COLO829 (cell line): ENCODE results near the gene TSPAN14.

ENCODE experiments used
- DNase-seq: peaks from one replicate; pipeline ENCODE4 v3.0.0; 2012; ENCODE audit warnings: low spot score

The TSPAN14 gene

DNA sequence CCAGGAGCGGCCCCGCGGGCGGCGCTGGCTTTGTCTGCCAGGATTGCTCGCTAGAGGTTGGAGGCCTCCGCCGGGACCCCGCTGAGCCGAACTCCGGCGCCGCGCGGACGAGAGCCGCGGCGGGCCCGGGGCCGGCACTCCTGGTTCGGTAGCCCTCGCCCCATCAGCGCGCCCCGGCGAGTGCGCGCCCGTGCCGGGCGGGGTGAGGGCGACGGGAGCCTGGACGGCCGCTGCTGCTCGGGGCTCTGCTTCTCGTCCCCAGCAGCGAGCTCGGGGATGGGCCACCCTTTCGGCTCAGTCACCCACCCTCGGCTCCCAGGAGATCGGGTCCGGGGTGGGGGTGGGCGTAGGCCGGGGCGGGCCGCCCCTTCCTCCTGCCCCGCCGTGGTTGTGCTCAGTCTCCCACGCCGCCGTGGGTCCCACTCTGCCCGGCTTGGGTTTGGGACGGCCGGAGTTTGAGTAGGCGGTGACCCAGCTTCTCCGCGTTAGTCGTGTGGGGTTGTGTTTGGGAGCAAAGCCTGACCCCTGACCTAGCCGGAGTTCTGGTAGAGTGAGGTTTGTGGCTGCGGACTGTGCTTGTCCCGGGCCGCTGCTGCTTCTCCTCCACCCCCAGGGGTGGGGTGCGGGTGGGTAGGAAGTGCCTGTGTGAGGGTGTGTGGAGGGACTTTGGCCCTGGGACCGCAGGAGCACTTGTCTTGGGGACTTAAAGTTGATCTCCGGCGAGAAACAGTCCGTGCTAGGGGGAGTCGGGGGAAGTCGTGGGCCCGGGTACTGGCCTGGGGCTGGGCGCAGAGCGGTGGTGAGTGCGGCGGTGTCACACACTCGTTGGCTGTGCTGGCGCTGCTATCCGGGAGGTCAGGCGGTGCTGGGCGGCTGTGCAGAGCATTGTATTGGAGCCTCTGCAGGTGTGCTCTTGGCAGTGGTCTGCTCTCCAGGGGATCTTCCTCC is 677 bp downstream of the TSPAN14 start:
- no peak for DNase-seq

DNA sequence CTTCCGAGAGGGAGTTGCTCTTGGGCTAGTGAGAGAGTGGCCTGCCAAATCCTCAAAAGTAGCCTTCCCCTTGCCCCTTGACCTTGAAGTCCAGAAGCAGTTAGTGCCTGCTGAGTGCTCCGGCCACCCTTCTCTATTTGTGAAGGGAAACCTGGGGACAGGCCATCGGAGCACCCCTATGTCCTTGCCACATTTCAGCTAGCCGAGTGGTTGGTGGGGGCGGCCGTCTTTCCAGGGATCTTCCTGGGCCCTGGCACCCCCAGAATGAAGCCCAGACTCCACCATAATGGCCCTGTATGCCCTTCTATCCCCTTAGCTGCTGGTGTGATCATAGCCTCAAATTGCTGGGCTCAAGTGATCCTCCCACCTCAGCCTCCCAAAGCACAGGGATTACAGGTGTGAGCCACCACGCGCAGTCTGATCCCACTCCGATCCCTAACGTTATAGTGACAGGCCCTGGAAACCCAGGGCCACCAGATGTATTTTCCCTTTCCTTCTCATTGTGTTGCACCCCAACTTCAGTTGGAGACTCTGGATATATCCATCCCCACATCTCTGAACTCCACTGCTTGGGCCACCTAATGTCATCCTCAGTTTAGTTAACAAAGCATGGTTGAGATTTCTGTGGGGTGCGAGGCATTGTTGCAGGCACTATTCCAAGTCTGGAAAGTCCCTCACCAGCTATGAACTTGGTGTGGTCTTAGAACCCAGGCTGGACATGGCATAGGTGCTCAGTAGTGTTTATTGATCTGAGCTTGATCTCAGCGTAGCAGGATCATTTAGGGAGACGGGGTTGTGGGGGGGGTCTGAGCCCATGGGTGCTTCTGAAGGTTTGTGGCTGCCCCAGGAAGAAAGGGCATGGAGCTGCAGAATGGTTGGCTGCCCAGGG is 1.6 kb downstream of the TSPAN14 start:
- no peak for DNase-seq

DNA sequence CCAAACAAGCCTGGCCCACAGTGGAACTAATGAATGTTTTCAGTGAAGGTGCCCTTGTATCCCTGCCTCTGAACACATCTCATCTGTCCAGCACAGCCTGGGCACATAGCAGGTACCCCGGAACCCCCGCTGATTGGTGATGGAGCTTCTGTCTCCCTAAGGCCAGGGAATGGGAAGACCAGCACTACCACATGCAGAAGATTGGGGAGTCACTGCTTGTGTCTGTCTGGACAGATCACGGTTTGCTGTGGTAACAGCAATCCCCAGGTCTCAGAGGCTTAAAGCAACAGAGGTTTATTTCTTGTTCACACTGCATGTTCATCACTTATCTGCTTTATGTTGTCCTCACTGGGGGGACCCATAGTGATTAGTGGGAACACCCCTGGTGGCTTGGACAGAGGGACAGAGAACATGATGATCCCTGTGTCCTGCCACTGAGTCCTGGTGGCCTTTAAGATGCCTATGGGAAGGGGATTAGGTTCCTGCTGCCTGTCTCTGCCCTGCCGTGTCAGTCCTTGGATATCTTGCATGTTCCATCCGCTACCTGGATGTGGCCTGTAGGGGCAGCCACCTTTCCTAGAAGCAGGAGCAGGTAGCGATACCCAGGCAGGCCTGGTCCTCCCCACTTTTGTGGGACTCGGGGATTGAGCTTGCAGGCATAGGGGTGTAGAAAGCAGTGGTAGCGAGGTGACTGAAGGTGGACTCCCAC is 3.6 kb downstream of the TSPAN14 start:
- DNase-seq: no peak

DNA sequence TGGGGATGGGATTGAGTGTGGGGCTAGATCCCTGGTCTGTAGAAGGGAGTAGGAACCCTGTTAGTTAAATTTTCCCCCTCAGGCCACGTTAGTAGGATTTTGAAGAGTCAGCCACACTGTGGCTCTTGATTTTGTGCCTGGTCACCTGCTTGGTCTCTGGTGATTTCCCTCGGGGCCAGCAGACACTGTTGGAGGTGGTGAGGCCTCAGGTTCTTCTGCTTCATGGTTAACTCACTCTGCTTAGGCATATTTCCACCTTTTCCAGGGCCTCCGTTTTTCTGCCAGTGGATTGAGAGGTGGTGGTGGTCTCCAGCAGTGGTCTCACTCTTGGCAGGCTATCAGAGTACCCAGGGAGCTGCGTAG is 4.1 kb downstream of the TSPAN14 start:
- DNase-seq: no peak

DNA sequence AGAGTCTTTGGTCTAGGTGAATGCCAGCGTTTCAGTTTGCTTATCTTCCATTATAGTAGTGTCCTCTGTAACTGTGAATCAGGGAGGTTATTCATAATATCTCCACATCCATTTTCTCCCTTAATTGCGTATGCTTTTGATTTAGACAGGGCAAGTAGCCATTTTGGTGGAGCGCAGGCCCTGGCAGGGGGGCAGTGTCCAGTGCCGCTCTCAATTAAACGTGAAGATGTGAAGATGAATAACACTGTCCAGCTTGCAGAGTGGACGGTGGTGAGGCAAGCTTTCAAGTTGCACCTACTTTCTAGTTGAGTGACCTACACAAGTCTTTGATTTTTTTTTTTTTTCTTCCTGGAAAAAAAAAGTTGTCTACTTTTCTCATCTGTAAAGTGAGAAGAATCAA is 4.5 kb downstream of the TSPAN14 start:
- no peak for DNase-seq

DNA sequence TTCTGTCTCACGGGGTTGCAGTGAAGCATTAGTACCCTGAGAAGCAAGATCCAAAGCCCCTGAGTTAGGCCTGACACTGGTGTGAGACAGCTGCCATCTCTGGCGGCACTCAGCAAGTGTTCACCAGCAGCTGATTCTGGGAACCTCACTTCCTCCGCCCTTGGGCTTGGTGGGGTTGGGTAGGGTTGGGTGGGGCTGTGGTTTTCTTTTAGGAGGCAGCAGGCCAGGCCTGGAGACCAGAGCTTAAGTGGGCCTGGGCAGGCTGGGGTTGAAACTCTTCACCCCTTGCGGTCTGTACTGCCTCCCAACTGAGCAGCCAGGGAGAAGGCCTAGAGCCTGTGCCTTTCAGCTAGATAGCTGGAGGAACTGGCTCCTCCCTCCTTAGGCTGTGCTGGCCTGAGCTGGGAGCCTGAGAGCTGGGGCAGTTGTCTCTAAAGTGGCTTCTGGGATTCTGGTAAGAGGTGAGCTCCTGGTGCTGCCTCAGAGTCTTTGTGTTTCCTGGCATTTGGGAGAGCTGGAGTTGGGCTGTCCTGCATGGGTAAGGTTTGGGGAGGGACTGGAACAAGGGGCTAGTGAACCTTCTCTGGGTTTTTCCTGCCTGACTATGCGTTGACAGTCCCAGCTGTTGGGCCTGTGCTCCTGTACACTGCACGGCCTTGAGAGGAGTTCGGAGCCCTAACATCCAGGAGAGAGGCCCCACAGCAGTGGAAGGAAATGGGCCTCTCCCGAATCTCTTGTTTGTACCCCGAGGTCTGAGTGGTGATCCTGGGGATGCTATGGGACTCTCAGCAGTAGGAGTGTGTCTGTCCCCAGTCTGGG is 5.1 kb downstream of the TSPAN14 start:
- DNase-seq: no peak

DNA sequence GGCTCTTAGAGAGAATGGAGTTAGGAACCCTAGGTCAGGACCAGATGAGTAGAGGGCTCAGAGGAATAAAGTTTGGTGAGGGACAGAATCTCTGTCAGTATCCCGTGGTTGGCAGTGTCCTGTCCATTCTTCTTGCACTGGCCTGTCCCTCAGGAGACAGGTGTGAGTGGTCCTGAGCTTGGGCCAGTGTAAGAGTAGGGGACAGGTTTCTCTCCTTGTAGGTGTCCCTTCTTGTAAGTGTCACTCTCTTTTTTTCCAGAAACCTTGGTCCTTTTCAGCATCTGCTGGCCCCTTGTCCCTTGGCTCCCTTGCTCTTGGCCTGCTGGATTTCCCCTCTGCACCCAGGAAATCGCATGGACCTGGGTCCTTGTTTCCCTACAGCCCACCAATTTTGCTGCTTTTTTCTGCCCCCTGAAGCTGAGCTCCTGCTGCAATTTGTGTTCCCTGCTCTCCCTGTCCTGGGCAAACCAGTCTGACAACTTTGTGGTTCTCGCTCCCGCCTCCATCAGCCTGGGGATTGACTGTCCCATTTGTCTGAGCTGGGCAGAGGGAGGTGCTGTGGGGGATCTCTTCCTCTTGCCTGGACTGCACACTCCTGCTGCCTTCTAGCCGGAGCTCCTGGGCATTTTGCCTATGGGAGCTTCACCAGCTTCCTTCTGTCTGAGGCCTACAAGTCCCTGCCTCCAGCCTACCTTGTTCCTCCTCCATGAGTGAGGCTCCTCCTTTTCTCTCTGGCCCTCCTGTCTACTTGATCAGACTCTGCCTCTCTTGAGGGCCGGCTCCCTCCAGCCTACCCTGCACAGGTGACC is 6.5 kb downstream of the TSPAN14 start:
- peak; percentile 35 for DNase-seq

DNA sequence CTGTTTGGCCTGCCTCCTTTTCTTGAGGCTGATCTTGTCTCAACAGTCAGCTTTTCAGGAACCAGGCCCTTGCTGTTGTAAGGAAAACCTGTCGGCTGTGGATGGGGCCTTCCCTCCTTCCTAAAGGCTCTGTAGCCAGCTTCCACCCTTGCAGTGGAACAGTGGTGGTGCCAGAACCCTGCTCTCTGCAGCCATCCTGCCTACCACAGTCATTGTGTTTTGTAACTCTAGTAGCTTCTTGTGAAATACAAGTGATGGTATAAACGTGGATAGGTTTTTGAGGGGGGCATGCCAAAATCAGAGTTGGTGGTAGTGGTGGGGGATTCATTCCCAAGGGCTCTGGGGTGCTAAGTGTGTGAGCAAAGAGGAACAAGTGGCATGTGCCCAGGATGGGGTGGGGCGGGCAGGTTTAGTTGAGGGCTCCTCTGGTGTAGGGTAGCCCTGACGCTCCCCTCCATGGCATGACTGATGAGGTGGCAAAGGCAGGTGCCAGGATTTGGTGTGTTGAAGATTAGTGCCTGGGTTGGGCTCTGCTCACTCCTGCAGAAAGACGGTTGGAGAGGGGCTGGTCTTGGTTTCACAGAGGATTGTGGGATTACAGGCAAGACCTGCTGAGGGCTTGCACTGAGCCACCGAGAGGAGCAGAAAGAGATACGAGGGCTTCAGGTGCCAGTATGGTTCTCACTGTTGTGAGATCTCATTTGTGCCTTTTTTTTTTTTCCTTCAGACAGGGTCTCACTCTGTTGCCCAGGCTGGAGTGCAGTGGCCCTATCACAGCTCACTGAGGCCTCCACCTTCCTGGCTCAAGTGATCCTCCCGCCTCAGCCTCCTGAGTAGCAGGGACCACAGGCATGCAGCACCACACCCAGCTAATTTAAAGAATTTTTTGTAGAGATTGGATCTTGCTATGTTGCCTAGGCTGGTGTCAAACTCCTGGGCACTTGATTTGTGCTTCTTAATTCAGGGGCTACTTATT is 7.4 kb downstream of the TSPAN14 start:
- no peak for DNase-seq

DNA sequence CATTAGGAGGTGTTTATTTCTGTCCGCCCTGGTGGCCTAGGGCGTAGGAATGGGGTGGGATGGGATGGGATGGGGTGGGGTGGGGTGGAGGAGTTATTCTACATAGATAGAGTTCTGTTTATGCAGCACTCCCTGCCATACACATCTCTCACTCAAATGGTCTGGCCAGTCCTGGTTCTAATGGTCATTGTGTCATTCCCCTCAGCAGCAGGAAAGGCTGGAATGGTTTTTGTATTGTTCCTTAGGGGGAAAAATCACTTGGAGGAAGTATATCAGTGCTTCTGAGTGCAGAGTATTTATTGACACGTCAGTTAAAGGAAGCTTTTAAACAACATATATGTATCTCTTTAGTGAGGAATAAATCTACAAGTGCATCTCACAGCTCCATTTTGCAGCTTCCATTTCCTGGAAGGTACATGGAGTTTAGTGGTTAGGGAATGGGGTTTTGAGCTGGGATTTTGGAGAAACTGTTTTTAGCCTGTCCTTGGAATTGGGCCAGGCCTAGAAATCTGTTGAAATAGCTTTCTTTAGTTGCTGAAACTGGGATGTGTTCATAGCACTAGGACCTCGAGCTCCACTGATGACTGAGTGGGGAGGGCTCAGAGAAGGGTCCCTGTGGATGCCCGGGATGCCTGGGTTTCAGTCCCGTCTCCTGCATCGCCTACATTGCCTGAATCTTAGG is 8.3 kb downstream of the TSPAN14 start:
- DNase-seq: no peak

DNA sequence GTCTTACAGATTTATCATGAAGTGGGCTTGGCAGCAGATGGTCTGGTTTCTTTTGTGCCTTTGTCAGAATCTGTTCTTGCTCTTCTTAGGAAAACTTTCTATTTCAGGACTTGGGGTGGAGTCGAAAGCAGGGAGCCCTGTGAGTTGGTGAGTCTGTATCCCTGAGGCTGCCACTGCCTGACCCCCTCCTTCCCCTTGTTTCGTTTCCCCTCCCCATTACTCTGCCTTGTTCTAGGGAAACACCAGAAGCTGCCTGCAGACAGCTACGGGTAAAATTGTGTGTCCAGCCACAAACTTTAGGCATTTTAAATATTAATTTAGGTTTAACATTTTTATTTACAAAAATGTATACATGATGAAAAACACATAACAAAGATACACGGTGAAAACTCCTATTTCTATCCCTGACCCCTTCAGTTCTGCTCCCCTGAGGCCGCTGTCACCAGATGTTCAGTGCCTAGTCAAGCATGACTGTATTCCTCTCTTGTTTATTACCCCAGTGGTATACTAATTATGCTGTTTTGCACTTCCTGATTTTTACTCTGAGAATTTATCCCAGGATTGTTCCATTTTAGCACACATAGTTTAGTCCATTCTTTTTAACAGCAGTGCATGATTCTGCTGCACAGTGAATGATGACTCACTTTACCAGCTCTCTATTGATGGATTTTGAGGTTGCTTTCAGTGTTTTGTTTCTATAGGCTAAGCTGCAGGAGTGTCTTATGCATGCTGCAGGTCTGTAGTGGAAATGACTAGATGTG is 9.1 kb downstream of the TSPAN14 start:
- DNase-seq: peak; percentile 38

DNA sequence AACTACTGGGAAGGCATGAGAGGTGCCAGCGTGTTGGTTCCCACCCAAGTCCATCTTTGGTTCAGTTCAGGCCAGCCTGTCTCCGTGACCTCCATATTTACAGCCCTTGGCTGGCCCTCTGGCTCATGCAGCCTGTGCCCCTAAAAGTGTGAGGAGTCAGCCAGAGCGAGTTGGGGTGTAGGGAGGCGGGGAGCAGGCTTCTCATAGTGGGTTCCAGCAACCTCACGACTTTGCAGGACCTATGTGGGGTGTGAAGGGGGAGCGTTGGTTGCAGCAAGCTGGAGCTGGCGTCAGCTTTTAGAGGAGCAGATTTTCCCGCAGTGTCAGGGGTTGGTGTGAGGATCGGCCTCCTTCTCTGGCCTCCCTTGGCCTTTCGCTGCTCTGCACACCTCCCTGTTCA is 9.8 kb downstream of the TSPAN14 start:
- no peak for DNase-seq

DNA sequence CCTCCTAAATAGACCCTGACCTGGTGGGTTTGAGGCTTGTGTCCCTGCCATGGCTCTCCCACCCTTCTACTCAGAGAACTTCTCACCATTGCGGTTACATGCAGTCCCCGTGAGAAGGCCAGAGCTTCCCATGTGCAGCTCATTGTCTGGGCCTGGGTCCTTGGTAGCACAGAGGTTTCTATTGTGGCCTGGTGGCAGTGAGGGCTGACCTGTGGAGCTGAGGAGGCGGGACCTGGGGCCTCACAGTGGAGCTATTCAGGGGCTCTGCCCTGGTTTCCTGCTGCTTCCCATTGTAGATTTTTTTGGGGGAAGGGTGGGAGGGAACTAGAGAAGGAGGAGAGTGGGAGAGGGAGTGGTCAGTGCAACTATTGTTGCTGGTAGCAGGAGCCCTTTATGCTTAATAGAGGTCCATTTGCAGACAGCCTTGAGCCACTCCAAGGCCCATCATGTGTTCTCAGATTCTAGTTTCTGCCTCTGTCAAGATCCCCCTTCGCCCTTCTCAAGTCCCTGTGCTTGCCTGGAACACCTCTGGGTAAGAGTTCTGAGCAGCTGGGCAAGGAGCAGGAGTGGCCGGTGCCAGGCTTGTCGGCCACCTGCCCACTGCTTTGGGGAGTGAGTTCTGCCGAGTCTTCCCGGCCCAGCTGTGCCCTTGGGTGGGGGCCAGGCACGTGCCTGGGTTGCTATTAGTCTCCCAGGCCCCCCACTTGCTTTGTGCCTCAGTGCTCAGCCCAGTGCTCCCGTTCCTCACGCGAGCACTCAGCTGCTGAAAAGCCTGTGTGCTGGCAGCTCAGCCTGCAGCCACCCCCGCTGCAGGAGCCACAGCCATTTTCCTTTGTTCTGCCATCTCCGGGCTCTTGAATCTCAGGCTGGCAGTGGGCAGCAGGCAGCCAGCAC is 10.7 kb downstream of the TSPAN14 start:
- peak; percentile 78 for DNase-seq

DNA sequence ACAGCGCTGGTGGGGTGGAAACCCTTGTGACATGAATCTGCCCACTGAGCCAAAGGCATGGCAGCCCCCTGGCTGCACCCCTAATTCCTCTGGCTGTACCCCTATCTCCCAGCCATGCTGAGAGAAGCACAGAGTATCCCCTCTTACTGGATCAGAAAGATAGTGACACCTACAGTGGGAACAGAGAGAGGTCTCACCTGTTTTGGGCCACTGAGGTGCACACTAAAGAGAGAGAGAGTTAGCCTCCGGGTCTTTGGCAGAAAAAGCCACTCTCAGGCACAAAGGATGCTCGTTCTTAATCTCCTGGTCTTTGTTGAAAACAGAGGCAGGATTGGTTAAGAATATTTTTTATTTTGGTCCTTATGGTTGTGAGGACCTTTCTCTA is 11.3 kb downstream of the TSPAN14 start:
- no peak for DNase-seq

DNA sequence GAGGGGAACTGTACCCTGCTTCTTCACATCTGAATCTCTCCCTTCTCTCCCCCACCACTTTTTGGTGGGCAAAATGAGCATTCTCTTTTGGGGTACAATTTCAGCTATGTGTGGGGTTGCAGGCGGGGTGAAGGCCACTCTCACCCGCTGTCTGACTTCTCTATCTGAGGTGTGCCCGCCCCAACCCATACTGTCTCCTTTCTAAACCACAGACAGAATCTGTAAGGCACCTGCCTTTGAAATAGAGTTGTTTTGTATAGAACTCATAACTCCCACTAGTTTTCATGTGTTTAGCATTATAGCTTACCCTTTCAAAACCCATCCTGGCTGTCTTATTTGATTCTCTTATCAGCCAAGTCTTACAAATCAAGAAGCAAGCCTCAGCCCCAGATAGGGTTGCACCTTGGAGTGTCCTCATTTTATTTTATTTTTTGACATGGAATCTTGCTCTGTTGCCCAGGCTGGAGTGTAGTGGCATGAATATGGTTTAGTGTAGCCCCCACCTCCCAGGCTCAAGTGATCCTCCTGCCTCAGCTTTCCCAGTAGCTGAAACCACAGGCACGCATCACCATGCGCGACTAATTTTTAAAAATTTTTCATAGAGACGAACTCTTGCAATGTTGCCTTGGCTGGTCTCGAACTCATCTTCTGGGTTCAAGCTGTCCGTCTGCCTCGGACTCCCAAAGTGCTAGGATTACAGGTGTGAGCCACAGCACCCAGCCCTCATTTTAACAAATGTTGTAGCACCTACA is 11.9 kb downstream of the TSPAN14 start:
- DNase-seq: no peak

DNA sequence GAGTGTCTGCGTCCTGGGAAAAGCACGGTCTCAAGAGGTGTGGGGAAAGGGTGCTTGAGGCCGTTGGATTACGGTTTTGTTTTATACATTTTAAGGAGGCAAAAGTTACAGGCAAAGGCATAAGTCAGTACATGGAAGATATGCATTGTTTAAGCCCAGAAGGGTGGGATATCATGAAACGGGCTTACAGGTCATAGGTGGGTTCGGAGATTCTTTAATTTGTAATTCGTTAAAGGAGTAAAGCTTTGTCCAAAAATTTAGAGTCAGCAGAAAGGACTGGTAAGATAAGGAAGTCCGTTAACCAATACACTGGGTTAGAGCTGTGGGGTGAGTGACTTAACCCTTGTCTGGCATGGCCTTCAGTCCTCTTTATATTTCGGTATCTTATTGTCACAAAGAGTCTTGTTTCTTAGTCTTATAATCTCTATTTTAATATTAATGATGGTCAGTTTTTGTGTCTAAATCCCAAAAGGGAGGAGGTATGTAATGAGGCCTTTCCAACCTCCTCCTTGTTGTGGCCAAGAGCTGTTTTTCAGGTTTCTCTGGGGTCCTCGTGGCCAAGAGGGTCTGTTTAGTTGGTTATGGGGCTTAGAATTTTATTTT is 12.7 kb downstream of the TSPAN14 start:
- DNase-seq: no peak

DNA sequence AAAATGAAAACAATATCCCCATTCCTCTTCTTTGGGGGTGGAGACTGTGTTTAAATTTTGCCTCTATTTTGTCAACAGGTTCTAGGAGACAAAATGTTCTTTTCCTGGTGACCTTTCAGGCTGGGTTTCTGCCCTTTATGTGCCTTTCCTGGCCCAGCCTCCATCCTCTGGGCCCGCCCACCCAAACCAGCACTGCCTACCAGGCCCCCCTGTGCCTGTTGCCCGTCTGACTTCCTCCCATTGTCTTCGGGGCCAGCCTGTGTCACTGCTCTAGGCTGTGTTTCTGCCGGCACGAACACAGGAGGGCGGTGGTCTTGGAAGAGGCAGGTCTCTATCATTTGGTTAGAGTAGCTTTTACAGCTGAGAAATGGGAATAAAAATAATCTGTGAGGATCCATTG is 13.9 kb downstream of the TSPAN14 start:
- no peak for DNase-seq
